Aorta (tissue), 5 donors: ENCODE measurements around the gene SPSB2. TPM values are rescaled to one million over a fixed set of nuclear protein-coding genes. Genes with fewer than 3 reads are reported as not detected.

Experiments used
- ATAC-seq: fragments of 200-7000 bp; cut with Tn5 transposase; one replicate; pipeline ENCODE4 v1.9.1; 2022; ENCODE audit warnings: moderate library complexity; ENCODE audit not compliant: low FRiP score
- DNase-seq, 2 donors: peaks; one replicate each; pipeline ENCODE4 v3.0.0-alpha.2; 2020
- H3K27ac ChIP-seq, 2 donors: one replicate each; pipeline ENCODE4 v1.5.1; 2013; ENCODE audit warnings: low read length in 2 of 2, mild to moderate bottlenecking in 2 of 2, moderate library complexity in 2 of 2, control low read depth in 1 of 2, inconsistent platforms in 1 of 2, low read depth in 1 of 2
- H3K27me3 ChIP-seq, 2 donors: one replicate each; pipeline ENCODE4 v1.6.1; 2013; ENCODE audit warnings: control low read depth in 1 of 2, low read length in 1 of 2, mild to moderate bottlenecking in 1 of 2, moderate library complexity in 1 of 2; ENCODE audit not compliant: insufficient read depth in 2 of 2, control insufficient read depth in 1 of 2
- H3K36me3 ChIP-seq, 2 donors: one replicate each; pipeline ENCODE4 v1.6.1; 2013; ENCODE audit warnings: control low read depth in 1 of 2, low read length in 1 of 2, mild to moderate bottlenecking in 1 of 2; ENCODE audit not compliant: insufficient read depth in 2 of 2, control insufficient read depth in 1 of 2
- H3K4me1 ChIP-seq, 2 donors: one replicate each; pipeline ENCODE4 v1.6.1; 2013; ENCODE audit warnings: low read length in 2 of 2, control low read depth in 1 of 2, mild to moderate bottlenecking in 1 of 2, moderate library complexity in 1 of 2; ENCODE audit not compliant: insufficient read depth in 2 of 2, control insufficient read depth in 1 of 2
- H3K4me3 ChIP-seq, 2 donors: one replicate each; pipeline ENCODE4 v1.5.1; 2013; ENCODE audit warnings: low read length in 2 of 2, control low read depth in 1 of 2, mild to moderate bottlenecking in 1 of 2
- H3K9me3 ChIP-seq: one replicate; pipeline ENCODE4 v1.6.1; 2013; ENCODE audit warnings: mild to moderate bottlenecking, low read length; ENCODE audit not compliant: control insufficient read depth
- WGBS, 2 donors: extraction: QIAGEN DNeasy Blood & Tissue Kit; methylation state at CpG; one replicate each; pipeline ENCODE4 v1.1.7; 2013; 5-methylcytosine and 5-hydroxymethylcytosine counted together
- intact Hi-C, 2 donors: fragments of 100-400 bp; cut with DNase I; formaldehyde crosslinking; loops; one replicate each; pipeline versions ENCODE4 v1.14.2 to v1.15.0; 2022
- polyA plus RNA-seq, 2 donors: library from polyadenylated mRNA; stranded (reverse); fragments of 200-250 nt; gene quantifications; one replicate each; pipeline ENCODE4 v1.2.3, GENCODE V29; 2013
- total RNA-seq, 2 donors: library from RNA; stranded (reverse); fragmentation: NEBNext Ultra II Directional; extraction: Animal tissue kit (Norgen Biotek cat#: 25700); gene quantifications; one replicate each; pipeline ENCODE4 v1.2.1, GENCODE V29; 2021
- donor health status: healthy with polysubstance abuse.
- donor health status: Bipolar disorder and iron deficiency.
- donor health status: DM: no; HTN: no; CAD: no.
- donor health status: DM: no; HTN: no; CAD: no.
- donor health status: DM: yes; HTN: yes; CAD: no.

Gene SPSB2
- total and polyA plus RNA-seq, 4 donors: 4.2 to 14.3 (median 10.7) TPM

DNA sequence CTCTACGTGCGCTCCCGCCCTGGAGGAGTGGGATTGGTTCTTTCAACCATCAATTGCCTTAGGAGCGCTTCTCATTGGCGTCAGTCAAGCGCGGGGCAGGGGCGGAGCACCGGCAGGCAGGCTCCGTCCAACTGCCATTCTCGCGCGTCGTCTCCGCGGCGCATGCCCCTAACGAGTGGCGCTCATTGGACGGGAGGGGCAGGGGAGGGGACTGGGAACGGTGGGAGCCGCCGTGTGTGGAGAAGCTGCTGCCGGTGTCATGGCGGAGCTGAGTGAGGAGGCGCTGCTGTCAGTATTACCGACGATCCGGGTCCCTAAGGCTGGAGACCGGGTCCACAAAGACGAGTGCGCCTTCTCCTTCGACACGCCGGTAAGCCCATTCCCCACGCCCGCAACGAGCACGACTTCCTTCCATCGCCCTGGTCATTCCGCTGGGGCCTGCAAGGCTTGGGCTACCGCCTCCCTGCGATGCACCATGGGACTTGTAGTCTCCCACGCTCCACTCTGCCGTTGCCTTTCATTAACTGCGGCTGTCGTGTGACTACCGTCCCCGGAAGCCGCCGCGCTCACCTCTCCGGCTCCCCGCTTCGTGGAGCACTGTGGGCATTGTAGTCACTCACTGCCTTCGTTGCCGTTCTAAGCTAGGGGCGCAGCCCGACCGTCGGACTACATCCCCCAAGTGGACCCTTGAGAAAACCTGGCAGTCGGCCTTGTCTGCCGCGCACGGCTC is 21.0 kb downstream of the SPSB2 start, which contains the start of gene USP5:
Gene USP5, plus strand, starts transcription at position 230 of the 730 bp plus-strand sequence. Its CDS starts 30 bp downstream, at position 260.
- DNase-seq (peak; percentile 99 to 100), ATAC-seq (peak; percentile 96)
- Histone ChIP-seq H3K36me3 (no peaks in the 10 kb centered on the region), H3K4me3 (peak within 1 kb of the TSS; percentile 58 to 60), H3K9me3 (no peaks in the 10 kb centered on the region), H3K27ac (peak within 1 kb of the TSS; percentile 58 to 78), H3K27me3 (no peaks in the 10 kb centered on the region), H3K4me1 (no peaks in the 10 kb centered on the region)
- 0% methylated on average over 65 of the region's 65 CpGs for WGBS, 2 donors
- intact Hi-C loops: loop anchor here in 1 of 2 donors (2.0 kb wide), 2 partner anchors 15 to 39 kb away; partner anchors contain the start of gene TPI1

DNA sequence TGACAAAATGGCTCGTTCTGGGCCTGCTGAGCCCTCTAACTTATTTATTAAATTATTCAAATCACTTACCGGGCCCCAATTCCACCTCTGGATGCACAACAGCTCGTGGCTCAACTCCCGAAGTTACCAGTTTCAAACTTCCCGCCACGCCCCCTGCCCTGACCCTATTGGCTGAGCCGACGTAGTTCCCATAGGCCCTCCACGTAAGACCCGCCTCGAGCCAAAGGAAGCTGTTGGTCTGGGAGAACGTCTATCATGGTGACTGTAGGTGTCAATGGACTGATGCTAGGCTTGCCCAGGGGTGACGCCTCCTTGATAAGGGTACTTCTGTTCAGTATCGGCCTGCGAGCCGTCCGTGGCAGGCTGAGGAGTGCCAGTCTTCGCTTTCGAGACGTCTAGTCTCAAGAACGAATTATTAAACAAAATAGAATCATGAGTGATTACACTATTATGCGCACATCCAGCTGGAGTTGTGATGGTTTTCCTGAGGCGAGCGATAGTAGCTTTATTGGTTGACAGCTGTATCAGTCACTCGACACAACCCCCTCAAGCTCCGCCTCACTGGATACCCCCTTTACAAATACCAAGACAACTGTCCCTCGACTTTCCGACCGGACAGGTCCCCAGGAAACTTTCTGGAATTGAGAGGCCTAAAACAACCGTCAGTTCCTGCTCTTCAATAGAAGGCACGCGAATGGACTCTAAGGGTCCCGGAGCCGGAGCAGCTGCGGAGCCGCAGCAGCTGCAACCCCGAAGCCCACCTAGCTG is 21.8 kb downstream of the SPSB2 start, which contains the start of gene CDCA3:
Gene CDCA3, minus strand, starts transcription at position 134 of the 768 bp plus-strand sequence. CDS start 334 bp downstream, outside the sequence.
- intact Hi-C loops: no loop called here
- Histone ChIP-seq H3K4me1 (no peaks in the 10 kb centered on the region), H3K27me3 (no peaks in the 10 kb centered on the region), H3K4me3 (peak within 1 kb of the TSS; percentile 39 to 60), H3K36me3 (no peaks in the 10 kb centered on the region), H3K9me3 (no peaks in the 10 kb centered on the region), H3K27ac (peak within 1 kb of the TSS; percentile 58 to 78)
- DNase-seq (peak; percentile 95 to 98), ATAC-seq (peak; percentile 89)
- 0% methylated on average over 37 of the region's 37 CpGs for WGBS, 2 donors

DNA sequence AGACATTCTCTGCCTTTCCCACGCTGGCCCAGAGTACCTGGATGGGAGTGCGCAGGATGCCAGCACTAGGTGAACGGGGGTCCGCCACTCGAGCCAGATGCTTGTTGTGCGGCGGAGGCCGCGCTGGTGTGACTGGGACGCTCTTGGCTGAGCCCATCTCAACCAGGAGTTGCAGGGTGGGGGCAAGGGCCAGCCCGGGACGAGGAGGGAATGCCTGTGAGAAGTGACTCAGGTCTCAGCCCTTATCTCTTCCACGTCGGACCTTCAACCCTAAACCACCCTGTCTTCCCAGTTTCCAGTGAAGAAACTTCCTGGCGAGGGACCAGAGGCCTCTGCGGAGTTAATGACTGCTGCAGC is 22.3 kb downstream of the SPSB2 start:
- no peak overlapping the region for H3K27ac ChIP-seq
- no peak overlapping the region for H3K4me3 ChIP-seq
- no peaks in the 10 kb centered on the region for H3K4me1 ChIP-seq
- no peaks in the 10 kb centered on the region for H3K9me3 ChIP-seq
- intact Hi-C loops: no loop called here
- H3K27me3 ChIP-seq: no peaks in the 10 kb centered on the region
- 36 to 38% methylated on average over 16 of the region's 16 CpGs for WGBS, 2 donors
- no peaks in the 10 kb centered on the region for H3K36me3 ChIP-seq
- DNase-seq (peak; percentile 68 to 80), ATAC-seq (no peak)

DNA sequence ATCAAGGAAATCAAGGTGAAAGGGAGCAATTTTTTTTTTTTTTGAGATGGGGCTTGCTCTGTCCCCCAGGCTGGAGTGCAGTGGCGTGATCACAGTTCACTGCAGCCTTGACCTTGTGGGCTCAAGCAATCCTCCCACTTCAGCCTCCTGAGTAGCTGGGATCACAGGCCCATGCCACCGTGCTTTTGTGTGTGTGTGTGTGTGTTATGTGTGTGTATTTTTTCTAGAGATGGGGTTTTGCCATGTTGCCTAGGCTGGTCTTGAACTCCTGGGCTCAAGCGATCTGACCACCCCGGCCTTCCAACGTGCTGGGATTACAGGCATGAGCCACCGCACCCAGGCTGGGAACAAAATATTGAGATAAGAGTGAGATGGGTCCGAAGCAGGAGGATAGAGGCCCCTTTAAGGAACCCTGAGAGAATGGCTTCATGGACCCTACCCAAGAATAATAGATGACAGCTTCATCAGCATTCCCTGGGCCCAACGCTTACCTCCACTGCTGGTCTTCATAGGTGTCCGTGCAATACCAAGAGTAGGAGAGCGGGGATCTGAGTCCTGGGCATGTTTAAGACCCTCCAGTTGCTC is 23.0 kb downstream of the SPSB2 start:
- H3K36me3 ChIP-seq: no peaks in the 10 kb centered on the region
- WGBS, 2 donors: 54 to 59% methylated on average over 10 of the region's 10 CpGs

DNA sequence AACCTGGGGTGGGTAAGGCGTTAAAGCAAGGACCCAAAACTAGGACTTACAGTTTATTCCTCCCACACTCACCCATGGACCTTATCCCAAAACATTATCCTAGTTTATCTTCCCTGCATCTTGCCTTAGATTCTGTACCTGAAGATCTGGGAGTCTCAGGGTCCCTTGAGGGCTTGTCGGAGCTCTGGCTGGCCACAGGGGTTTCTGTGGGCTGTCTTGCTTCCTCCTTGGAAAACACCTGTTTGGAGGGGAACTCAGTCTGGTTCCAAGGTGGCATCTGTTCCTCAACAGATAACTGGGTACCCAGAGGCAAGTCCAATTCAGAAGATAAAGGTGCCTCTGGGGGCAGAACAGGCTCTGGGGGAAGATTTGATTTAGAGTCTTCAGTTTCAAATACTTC is 23.7 kb downstream of the SPSB2 start:
- H3K27me3 ChIP-seq: no peaks in the 10 kb centered on the region
- no peaks in the 10 kb centered on the region for H3K36me3 ChIP-seq
- H3K4me1 ChIP-seq: no peaks in the 10 kb centered on the region
- H3K4me3 ChIP-seq: no peak overlapping the region
- intact Hi-C loops: no loop called here
- WGBS, 2 donors: 81 to 88% methylated on average over 2 of the region's 2 CpGs
- no peaks in the 10 kb centered on the region for H3K9me3 ChIP-seq
- DNase-seq: no peak
- ATAC-seq: no peak
- no peak overlapping the region for H3K27ac ChIP-seq

More for the DNA sequence above, 23.0 kb downstream of the SPSB2 start:
- no peak overlapping the region for H3K27ac ChIP-seq
- ATAC-seq (no peak), DNase-seq (no peak)
- intact Hi-C loops: no loop called here
- H3K4me1 ChIP-seq: no peaks in the 10 kb centered on the region
- H3K4me3 ChIP-seq: no peak overlapping the region
- H3K9me3 ChIP-seq: no peaks in the 10 kb centered on the region
- no peaks in the 10 kb centered on the region for H3K27me3 ChIP-seq

DNA sequence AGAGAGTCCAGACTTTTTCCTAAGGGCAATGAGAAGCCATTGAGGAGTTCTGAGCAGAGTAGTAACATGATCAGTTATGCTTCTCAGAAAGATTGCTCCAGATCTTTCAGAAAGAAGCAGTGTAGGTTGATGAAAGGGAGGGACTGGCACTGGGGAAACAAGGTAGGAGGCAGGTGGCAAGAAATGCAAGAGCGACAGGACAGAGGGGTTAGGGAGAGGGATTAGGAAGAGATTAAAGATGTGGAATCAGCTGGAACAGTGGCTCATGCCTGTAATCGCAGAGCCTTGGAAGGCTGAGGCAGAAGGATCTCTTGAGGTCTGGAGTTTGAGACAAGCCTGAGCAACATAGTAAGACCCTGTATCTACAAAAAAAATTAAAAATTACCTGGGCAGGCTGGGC is 25.4 kb downstream of the SPSB2 start:
- Histone ChIP-seq H3K36me3 (no peaks in the 10 kb centered on the region), H3K4me3 (no peak overlapping the region), H3K27me3 (no peaks in the 10 kb centered on the region), H3K9me3 (no peaks in the 10 kb centered on the region), H3K4me1 (no peaks in the 10 kb centered on the region), H3K27ac (no peak overlapping the region)
- WGBS, 2 donors: 92 to 95% methylated on average over 2 of the region's 2 CpGs
- ATAC-seq (no peak), DNase-seq (no peak)
- intact Hi-C loops: no loop called here

DNA sequence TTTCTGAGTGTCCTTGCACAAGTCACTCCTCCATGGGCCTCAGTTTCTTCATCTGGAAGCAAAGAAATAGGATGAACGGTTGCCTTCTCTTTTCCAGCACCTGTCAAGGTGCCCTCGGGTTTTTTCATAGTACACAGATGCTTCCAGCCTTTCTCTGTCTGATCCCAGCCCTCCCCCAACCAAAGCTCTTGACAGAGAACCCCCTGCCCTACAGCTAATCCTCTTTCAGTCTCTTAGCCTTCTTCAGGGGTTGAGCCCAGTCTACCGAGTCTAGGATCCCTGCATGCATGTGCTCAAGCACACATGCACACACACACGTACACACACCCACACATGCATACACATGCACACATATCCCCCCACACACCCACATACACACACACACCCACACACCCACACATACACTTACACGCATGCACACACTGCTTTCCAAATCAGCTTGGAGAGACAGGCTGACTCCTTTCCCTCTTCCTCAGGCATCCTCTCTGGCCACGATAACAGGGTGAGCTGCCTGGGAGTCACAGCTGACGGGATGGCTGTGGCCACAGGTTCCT is 26.7 kb downstream of the SPSB2 start:
- ATAC-seq (no peak), DNase-seq (peak in 1 of 2 donors; percentile 41)
- 83 to 85% methylated on average over 7 of the region's 7 CpGs for WGBS, 2 donors
- intact Hi-C loops: no loop called here
- H3K27me3 ChIP-seq: no peaks in the 10 kb centered on the region
- no peaks in the 10 kb centered on the region for H3K4me1 ChIP-seq
- H3K27ac ChIP-seq: no peak overlapping the region
- no peaks in the 10 kb centered on the region for H3K36me3 ChIP-seq
- H3K9me3 ChIP-seq: no peaks in the 10 kb centered on the region
- no peak overlapping the region for H3K4me3 ChIP-seq

DNA sequence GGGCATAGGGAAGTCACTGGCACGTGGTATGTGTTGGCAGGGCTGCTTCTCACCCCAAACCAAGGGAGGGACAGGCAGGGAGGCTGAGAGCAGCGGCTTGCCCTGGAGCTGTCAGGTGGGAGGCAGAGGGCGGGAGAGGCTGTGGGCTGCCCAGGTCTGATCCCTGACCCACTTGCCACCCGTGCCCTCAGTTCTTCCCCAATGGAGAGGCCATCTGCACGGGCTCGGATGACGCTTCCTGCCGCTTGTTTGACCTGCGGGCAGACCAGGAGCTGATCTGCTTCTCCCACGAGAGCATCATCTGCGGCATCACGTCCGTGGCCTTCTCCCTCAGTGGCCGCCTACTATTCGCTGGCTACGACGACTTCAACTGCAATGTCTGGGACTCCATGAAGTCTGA is 27.7 kb downstream of the SPSB2 start:
- peak in 1 of 2 donors; percentile 42 for DNase-seq
- Histone ChIP-seq H3K4me1 (no peaks in the 10 kb centered on the region), H3K36me3 (no peaks in the 10 kb centered on the region), H3K27me3 (no peaks in the 10 kb centered on the region), H3K27ac (no peak overlapping the region), H3K4me3 (no peak overlapping the region), H3K9me3 (no peaks in the 10 kb centered on the region)
- ATAC-seq: no peak
- intact Hi-C loops: no loop called here
- WGBS, 2 donors: 86 to 89% methylated on average over 15 to 17 of the region's 17 CpGs
